H9 (cell line): ENCODE measurements around the gene B3GNT3. TPM values are rescaled to one million over a fixed set of nuclear protein-coding genes. Genes with fewer than 3 reads are reported as not detected.
A peak's percentile ranks its signal among the peaks of the same experiment; 100 is the strongest.

ENCODE experiments used
- DNase-seq: peaks from one replicate; pipeline ENCODE4 v3.0.0-alpha.2; 2017
- H2AFZ ChIP-seq: one replicate; pipeline ENCODE4 v1.6.1; 2013; ENCODE audit warnings: mild to moderate bottlenecking, low read length, control low read depth, moderate library complexity
- H2AK5ac ChIP-seq: 2 replicates; pipeline ENCODE4 v1.6.1; 2013; ENCODE audit warnings: low read length, control low read depth, mixed read lengths; ENCODE audit not compliant: insufficient read length
- H2BK120ac ChIP-seq: one replicate; pipeline ENCODE4 v1.6.1; 2013; ENCODE audit warnings: low read depth, mild to moderate bottlenecking, low read length, control low read depth, inconsistent platforms; ENCODE audit not compliant: poor library complexity, severe bottlenecking
- H2BK12ac ChIP-seq: 2 replicates; pipeline ENCODE4 v1.6.1; 2013; ENCODE audit warnings: low read length, control low read depth, mixed read lengths, low read depth; ENCODE audit not compliant: insufficient read length
- H2BK15ac ChIP-seq: 2 replicates; pipeline ENCODE4 v1.6.1; 2013; ENCODE audit warnings: low read depth, low read length, control low read depth
- H2BK20ac ChIP-seq: one replicate; pipeline ENCODE4 v1.6.1; 2013; ENCODE audit warnings: low read depth, mild to moderate bottlenecking, low read length, control low read depth, inconsistent platforms; ENCODE audit not compliant: poor library complexity, severe bottlenecking
- H2BK5ac ChIP-seq: 2 replicates; pipeline ENCODE4 v1.6.1; 2013; ENCODE audit warnings: low read length, control low read depth, mixed read lengths; ENCODE audit not compliant: insufficient read length
- H3K14ac ChIP-seq: 2 replicates; pipeline ENCODE4 v1.6.1; 2013; ENCODE audit warnings: low read length, control low read depth; ENCODE audit not compliant: insufficient read depth
- H3K18ac ChIP-seq: 2 replicates; pipeline ENCODE4 v1.6.1; 2013; ENCODE audit warnings: low read depth, mild to moderate bottlenecking, mixed read lengths, low read length, control low read depth; ENCODE audit not compliant: insufficient read length
- H3K23ac ChIP-seq: 2 replicates; pipeline ENCODE4 v1.6.1; 2013; ENCODE audit warnings: low read length, control low read depth, mixed read lengths, low read depth; ENCODE audit not compliant: insufficient read length
- H3K23me2 ChIP-seq: 2 replicates; pipeline ENCODE4 v1.6.1; 2013; ENCODE audit warnings: low read depth, mild to moderate bottlenecking, mixed read lengths, low read length, control low read depth; ENCODE audit not compliant: insufficient read length, poor library complexity, severe bottlenecking
- H3K27ac ChIP-seq: 2 replicates; pipeline ENCODE4 v1.5.1; 2013; ENCODE audit warnings: low read length, control low read depth, mixed read lengths, low read depth; ENCODE audit not compliant: insufficient read length
- H3K27me3 ChIP-seq: 2 replicates; pipeline ENCODE4 v1.6.1; 2013; ENCODE audit warnings: low read length, control low read depth, inconsistent platforms; ENCODE audit not compliant: insufficient read depth
- H3K4ac ChIP-seq: 2 replicates; pipeline ENCODE4 v1.6.1; 2013; ENCODE audit warnings: low read depth, mild to moderate bottlenecking, control low read depth, inconsistent platforms, low read length, moderate library complexity
- H3K4me1 ChIP-seq: 2 replicates; pipeline ENCODE4 v1.6.1; 2013; ENCODE audit warnings: low read length, control low read depth, inconsistent platforms; ENCODE audit not compliant: insufficient read depth
- H3K4me2 ChIP-seq: 2 replicates; pipeline ENCODE4 v1.6.1; 2013; ENCODE audit warnings: low read length, control low read depth, mixed read lengths; ENCODE audit not compliant: insufficient read length, insufficient read depth
- H3K56ac ChIP-seq: 2 replicates; pipeline ENCODE4 v1.6.1; 2013; ENCODE audit warnings: low read depth, mild to moderate bottlenecking, mixed read lengths, low read length, control low read depth; ENCODE audit not compliant: insufficient read length
- H3K79me1 ChIP-seq: 2 replicates; pipeline ENCODE4 v1.6.1; 2013; ENCODE audit warnings: low read depth, mild to moderate bottlenecking, moderate library complexity, low read length, control low read depth, inconsistent platforms; ENCODE audit not compliant: insufficient read depth, poor library complexity, severe bottlenecking
- H3K79me2 ChIP-seq: 2 replicates; pipeline ENCODE4 v1.6.1; 2013; ENCODE audit warnings: low read length, control low read depth, inconsistent platforms; ENCODE audit not compliant: insufficient read depth
- H3K9ac ChIP-seq: 2 replicates; pipeline ENCODE4 v1.6.1; 2013; ENCODE audit warnings: low read length, control low read depth, mixed read lengths; ENCODE audit not compliant: insufficient read length; ENCODE audit errors: extremely low read depth
- H3K9me3 ChIP-seq: one replicate; pipeline ENCODE4 v1.6.1; 2013; ENCODE audit warnings: low read depth, low read length, inconsistent platforms; ENCODE audit not compliant: control insufficient read depth
- H3T11ph ChIP-seq: one replicate; pipeline ENCODE4 v1.6.1; 2013; ENCODE audit warnings: mild to moderate bottlenecking, low read length, control low read depth, inconsistent platforms
- H4K20me1 ChIP-seq: one replicate; pipeline ENCODE4 v1.6.1; 2013; ENCODE audit not compliant: control insufficient read depth, insufficient read length, insufficient read depth
- H4K5ac ChIP-seq: 2 replicates; pipeline ENCODE4 v1.6.1; 2013; ENCODE audit warnings: low read depth, mild to moderate bottlenecking, mixed read lengths, low read length, control low read depth; ENCODE audit not compliant: insufficient read length
- H4K8ac ChIP-seq: replicated peaks from 2 replicates; pipeline ENCODE4 v1.6.1; 2013; ENCODE audit warnings: low read length, control low read depth, mixed read lengths, low read depth; ENCODE audit not compliant: insufficient read length
- H4K91ac ChIP-seq: 2 replicates; pipeline ENCODE4 v1.6.1; 2013; ENCODE audit warnings: low read depth, mild to moderate bottlenecking, moderate library complexity, mixed read lengths, low read length, control low read depth; ENCODE audit not compliant: insufficient read length
- H3K27ac Mint-ChIP-seq, 3 experiments: 2 replicates in 2 of 3; 3 replicates in 1 of 3; pipeline ENCODE4 v1.8.0; 2020 to 2021; ENCODE audit warnings: mixed read lengths in 3 of 3, mild to moderate bottlenecking in 1 of 3, moderate library complexity in 1 of 3
- H3K27me3 Mint-ChIP-seq: 2 replicates; pipeline ENCODE4 v1.8.0; 2021; ENCODE audit warnings: low read depth, mild to moderate bottlenecking, moderate library complexity, mixed read lengths
- H3K36me3 Mint-ChIP-seq, 3 experiments: 2 replicates in 2 of 3; 3 replicates in 1 of 3; pipeline ENCODE4 v1.8.0; 2020 to 2021; ENCODE audit warnings: low read depth in 3 of 3, mixed read lengths in 3 of 3; ENCODE audit not compliant: insufficient read depth in 1 of 3
- H3K4me1 Mint-ChIP-seq, 2 experiments: 2 replicates each; pipeline ENCODE4 v1.8.0; 2020; ENCODE audit warnings: mixed read lengths in 2 of 2
- H3K4me3 Mint-ChIP-seq, 2 experiments: 2 replicates in 1 of 2; 3 replicates in 1 of 2; pipeline ENCODE4 v1.8.0; 2020 to 2021; ENCODE audit warnings: mild to moderate bottlenecking in 2 of 2, mixed read lengths in 2 of 2, moderate library complexity in 1 of 2
- H3K9me3 Mint-ChIP-seq, 2 experiments: 2 replicates in 1 of 2; 3 replicates in 1 of 2; pipeline ENCODE4 v1.8.0; 2020; ENCODE audit warnings: mild to moderate bottlenecking in 2 of 2, mixed read lengths in 2 of 2, moderate library complexity in 1 of 2
- CTCF ChIP-seq: fragments of 200-600 bp; sonication (generic); conservative IDR thresholded peaks from 3 replicates; pipeline ENCODE4 v1.8.0; 2021; ENCODE audit warnings: antibody characterized with exemption, mild to moderate bottlenecking
- WGBS: extraction: QIAGEN DNeasy Blood & Tissue Kit; methylation state at CpG from one replicate; pipeline ENCODE4 v1.1.7; 2013; ENCODE audit warnings: missing lambda C conversion rate, low lambda C conversion rate, mixed read lengths; ENCODE audit not compliant: insufficient read length; ENCODE audit errors: extremely low coverage; 5-methylcytosine and 5-hydroxymethylcytosine counted together
- total RNA-seq: library from RNA; stranded (reverse); gene quantifications from 2 replicates; pipeline ENCODE4 v1.2.1, GENCODE V29; 2021

The B3GNT3 gene
- total RNA-seq, 1 experiment from 2014 or later: 0.96 TPM

DNA sequence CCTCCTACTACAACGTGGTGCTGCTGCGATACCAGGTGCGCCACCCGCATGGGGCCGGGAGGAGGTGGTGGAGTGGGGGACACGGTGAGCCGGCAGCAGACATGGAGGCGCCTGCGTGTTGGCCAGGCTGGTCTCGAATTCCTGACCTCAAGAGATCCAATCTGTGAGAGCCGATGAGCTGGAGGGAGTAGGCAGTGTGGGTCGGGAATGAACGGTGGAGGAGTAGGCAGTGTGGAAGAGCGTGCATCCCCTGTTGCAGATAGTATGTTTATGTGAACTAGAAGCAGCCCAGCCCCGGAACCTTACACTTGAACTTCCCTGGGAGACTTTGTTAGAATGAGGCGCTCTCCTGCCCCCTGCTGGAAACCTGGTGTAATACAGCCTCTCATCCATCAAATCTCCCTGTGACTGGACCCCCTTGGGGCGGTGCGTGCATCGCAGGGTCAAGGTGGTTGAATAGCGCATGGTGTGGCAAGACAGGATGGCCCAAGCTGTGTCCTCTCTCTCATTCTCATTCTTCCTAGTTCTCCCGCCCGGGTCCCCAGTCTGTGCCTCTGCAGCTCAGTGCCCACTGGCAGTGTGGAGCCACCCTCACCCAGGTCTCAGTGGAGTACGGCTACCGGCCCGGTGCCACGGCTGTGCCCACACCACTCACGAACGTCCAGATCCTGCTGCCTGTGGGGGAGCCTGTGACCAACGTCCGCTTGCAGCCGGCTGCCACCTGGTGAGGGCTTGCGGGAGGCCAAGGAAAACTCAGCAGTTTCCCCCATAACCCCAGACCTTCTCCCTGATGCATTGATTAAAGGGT lies 10.5 kb upstream of the B3GNT3 start:
- Histone ChIP-seq H3K23me2 (peaks cover under 1% of the 10 kb centered on the region), H3K27me3 (no peaks in the 10 kb centered on the region), H3K79me1 (no peaks in the 10 kb centered on the region), H3K79me2 (no peaks in the 10 kb centered on the region), H4K5ac (no peak overlapping the region), H4K20me1 (peaks cover 2% of the 10 kb centered on the region), H2BK5ac (no peak overlapping the region), H4K91ac (no peak overlapping the region), H2AFZ (no peak overlapping the region), H3K18ac (no peak overlapping the region), H2BK12ac (no peak overlapping the region), H2BK20ac (no peak overlapping the region), H3K23ac (no peak overlapping the region), H3T11ph (no peak overlapping the region), H2BK120ac (no peak overlapping the region), H3K4ac (no peak overlapping the region), H2BK15ac (no peak overlapping the region), H3K9me3 (no peaks in the 10 kb centered on the region), H3K4me1 (no peaks in the 10 kb centered on the region), H3K9ac (no peak overlapping the region), H2AK5ac (no peak overlapping the region), H3K56ac (no peak overlapping the region), H3K4me2 (no peak overlapping the region), H4K8ac (no peak overlapping the region), H3K14ac (no peak overlapping the region), H3K27ac (no peak overlapping the region)
- peaks cover 11 to 19% (median 15%) of the 10 kb centered on the region in 3 experiments; a peak in 5 of 7 replicates for H3K36me3 Mint-ChIP-seq
- WGBS: no CpG with 5 or more reads among the region's 32 CpGs
- peak overlapping the region in 2 of 3 experiments; percentile 57 to 65; a peak in 2 of 7 replicates for H3K27ac Mint-ChIP-seq
- peaks cover 7 to 10% of the 10 kb centered on the region in 2 experiments for H3K4me1 Mint-ChIP-seq
- no peak overlapping the region for H3K4me3 Mint-ChIP-seq
- H3K27me3 Mint-ChIP-seq: no peaks in the 10 kb centered on the region
- no peaks in the 10 kb centered on the region for H3K9me3 Mint-ChIP-seq
- TF ChIP-seq CTCF: peak; percentile 90
- peak; percentile 83 for DNase-seq
